IMR-90 (cell line): ENCODE data around the gene LTBP1. TPM values are rescaled to one million over a fixed set of nuclear protein-coding genes. Genes with fewer than 3 reads are reported as not detected.
A peak's percentile ranks its signal among the peaks of the same experiment; 100 is the strongest.

Experiments
- ATAC-seq: fragments of 200-7000 bp; cut with Tn5 transposase; 2 replicates; pipeline ENCODE4 v1.9.1; 2020; ENCODE audit warnings: low read depth, mild to moderate bottlenecking, moderate library complexity
- BruUV-seq: library from RNA; stranded (reverse); fragments of 400-500 nt; replicated peaks from 2 replicates; lab custom pipeline; 2021; lab: Mats Ljungman, UMichigan
- CTCF ChIA-PET: fragments of 300-600 bp; formaldehyde crosslinking; extraction: SDS; loops from one replicate; lab custom pipeline; 2021; ENCODE audit warnings: antibody characterized with exemption; lab: Yijun Ruan, JAX
- POLR2A ChIA-PET: fragments of 300-600 bp; sonication (Branson Sonifier 250); formaldehyde crosslinking; loops from one replicate; lab custom pipeline; 2022; ENCODE audit warnings: antibody characterized with exemption; ENCODE audit not compliant: unreplicated experiment; lab: Charles Lee
- DNase-seq: peaks from one replicate; pipeline ENCODE4 v3.0.0; 2013
- H2AFZ ChIP-seq: replicated peaks from 2 replicates; pipeline ENCODE3; 2013; ENCODE audit warnings: low read length, mild to moderate bottlenecking; ENCODE audit not compliant: poor library complexity
- H2AK5ac ChIP-seq: 2 replicates; pipeline ENCODE4 v1.6.1; 2013; ENCODE audit warnings: low read depth, low read length, inconsistent platforms
- H2AK9ac ChIP-seq: replicated peaks from 2 replicates; pipeline ENCODE3; 2013; ENCODE audit warnings: mild to moderate bottlenecking, low read depth, low read length, moderate library complexity; ENCODE audit not compliant: poor library complexity
- H2BK120ac ChIP-seq: 2 replicates; pipeline ENCODE4 v1.6.1; 2013; ENCODE audit warnings: low read depth, low read length, inconsistent platforms
- H2BK15ac ChIP-seq: 3 replicates; pipeline ENCODE4 v1.6.1; 2013; ENCODE audit warnings: low read depth, low read length, inconsistent platforms
- H2BK20ac ChIP-seq: 2 replicates; pipeline ENCODE4 v1.6.1; 2013; ENCODE audit warnings: low read depth, mild to moderate bottlenecking, inconsistent platforms, low read length, moderate library complexity
- H2BK5ac ChIP-seq: 2 replicates; pipeline ENCODE4 v1.6.1; 2013; ENCODE audit warnings: mild to moderate bottlenecking, low read depth, low read length, inconsistent platforms; ENCODE audit not compliant: poor library complexity, severe bottlenecking
- H3K14ac ChIP-seq: replicated peaks from 2 replicates; pipeline ENCODE4 v1.6.1; 2013; ENCODE audit warnings: low read depth, low read length, inconsistent platforms
- H3K18ac ChIP-seq: 2 replicates; pipeline ENCODE4 v1.6.1; 2013; ENCODE audit warnings: low read depth, low read length, control low read depth
- H3K23ac ChIP-seq: 2 replicates; pipeline ENCODE4 v1.6.1; 2013; ENCODE audit warnings: low read depth, low read length, inconsistent platforms
- H3K27ac ChIP-seq: 2 replicates; pipeline ENCODE4 v1.5.1; 2013; ENCODE audit warnings: mild to moderate bottlenecking, control low read depth, low read length; ENCODE audit not compliant: insufficient read depth
- H3K27me3 ChIP-seq: 2 replicates; pipeline ENCODE4 v1.6.1; 2013; ENCODE audit warnings: low read length; ENCODE audit not compliant: control insufficient read depth, insufficient read depth
- H3K36me3 ChIP-seq: 2 replicates; pipeline ENCODE4 v1.6.1; 2013; ENCODE audit warnings: low read length, mixed read lengths; ENCODE audit not compliant: control insufficient read depth, insufficient read depth
- H3K4ac ChIP-seq: 2 replicates; pipeline ENCODE4 v1.6.1; 2013; ENCODE audit warnings: low read depth, low read length, inconsistent platforms
- H3K4me1 ChIP-seq: 2 replicates; pipeline ENCODE4 v1.6.1; 2013; ENCODE audit warnings: low read length, mixed read lengths; ENCODE audit not compliant: control insufficient read depth, insufficient read depth
- H3K4me2 ChIP-seq: 2 replicates; pipeline ENCODE4 v1.6.1; 2013; ENCODE audit warnings: low read depth, mild to moderate bottlenecking, control low read depth, low read length, moderate library complexity
- H3K4me3 ChIP-seq: 2 replicates; pipeline ENCODE4 v1.5.1; 2013; ENCODE audit warnings: low read depth, mild to moderate bottlenecking, control low read depth, low read length, moderate library complexity; ENCODE audit not compliant: insufficient read depth
- H3K56ac ChIP-seq: 2 replicates; pipeline ENCODE4 v1.6.1; 2013; ENCODE audit warnings: low read length, inconsistent platforms; ENCODE audit not compliant: insufficient read depth; ENCODE audit errors: extremely low read depth
- H3K79me1 ChIP-seq, 2 experiments: 2 replicates each; pipeline ENCODE4 v1.6.1; 2013; ENCODE audit warnings: low read length in 2 of 2, inconsistent platforms in 1 of 2, low read depth in 1 of 2
- H3K9ac ChIP-seq: 2 replicates; pipeline ENCODE4 v1.6.1; 2013; ENCODE audit warnings: low read depth, low read length, control low read depth
- H3K9me1 ChIP-seq: 2 replicates; pipeline ENCODE4 v1.6.1; 2013; ENCODE audit warnings: low read length, inconsistent platforms; ENCODE audit not compliant: insufficient read depth
- H3K9me3 ChIP-seq: 2 replicates; pipeline ENCODE4 v1.6.1; 2013; ENCODE audit warnings: low read length; ENCODE audit not compliant: control insufficient read depth, insufficient read depth
- H4K20me1 ChIP-seq: 2 replicates; pipeline ENCODE4 v1.6.1; 2013; ENCODE audit warnings: low read length, inconsistent platforms; ENCODE audit not compliant: insufficient read depth
- H4K5ac ChIP-seq: 2 replicates; pipeline ENCODE4 v1.6.1; 2013; ENCODE audit warnings: mild to moderate bottlenecking, low read depth, low read length, control low read depth
- H4K8ac ChIP-seq, 2 experiments: 2 replicates each; pipeline ENCODE4 v1.6.1; 2013; ENCODE audit warnings: low read depth in 2 of 2, low read length in 2 of 2, control low read depth in 1 of 2, inconsistent platforms in 1 of 2
- H4K91ac ChIP-seq: 2 replicates; pipeline ENCODE4 v1.6.1; 2013; ENCODE audit warnings: low read depth, low read length, inconsistent platforms; ENCODE audit not compliant: insufficient read depth
- BHLHE40 ChIP-seq: fragments of 150-350 bp; IDR thresholded peaks from 2 replicates; pipeline ENCODE4 v1.6.1; 2016; ENCODE audit warnings: mild to moderate bottlenecking, low read depth, low read length
- CEBPB ChIP-seq: IDR thresholded peaks from 2 replicates; pipeline ENCODE4 v1.6.1; 2012; ENCODE audit warnings: low read depth, low read length, improper control_type of control experiment
- CHD1 ChIP-seq: IDR thresholded peaks from 2 replicates; pipeline ENCODE4 v1.6.1; 2012; ENCODE audit warnings: low read depth, low read length, improper control_type of control experiment
- MAZ ChIP-seq: IDR thresholded peaks from 2 replicates; pipeline ENCODE4 v1.6.1; 2012; ENCODE audit warnings: low read depth, mild to moderate bottlenecking, low read length, improper control_type of control experiment, moderate library complexity, borderline replicate concordance
- NFE2L2 ChIP-seq: fragments of 150-350 bp; IDR thresholded peaks from 2 replicates; pipeline ENCODE4 v1.6.1; 2016; ENCODE audit warnings: low read depth, mild to moderate bottlenecking, low read length
- RCOR1 ChIP-seq: IDR thresholded peaks from 2 replicates; pipeline ENCODE4 v1.6.1; 2012; ENCODE audit warnings: mild to moderate bottlenecking, low read length, improper control_type of control experiment; ENCODE audit not compliant: insufficient replicate concordance
- WGBS, 2 experiments: methylation state at CpG; one replicate each; pipeline versions ENCODE4 v1.1.5 to v1.1.7; 2013; ENCODE audit warnings: missing lambda C conversion rate in 2 of 2; ENCODE audit not compliant: insufficient read length in 1 of 2; ENCODE audit errors: extremely low coverage in 2 of 2; 5-methylcytosine and 5-hydroxymethylcytosine counted together
- dilution Hi-C: fragments of 300-500 bp; cut with HindIII; formaldehyde crosslinking; loops from one replicate; pipeline ENCODE4 v1.14.3; 2018; ENCODE audit warnings: low sequenced_read_pairs; ENCODE audit not compliant: unreplicated experiment
- in situ Hi-C: fragments of 300-500 bp; cut with MboI; formaldehyde crosslinking; loops from 3 replicates; pipeline ENCODE4 v1.14.3; 2019; ENCODE audit warnings: low sequenced_read_pairs, inconsistent platforms, mixed read lengths
- intact Hi-C: fragments of 100-400 bp; cut with micrococcal nuclease; formaldehyde crosslinking; loops from 2 replicates; pipeline ENCODE4 v1.10.0; 2022
- polyA plus RNA-seq, 3 experiments: library from polyadenylated mRNA; depleted of rRNA; stranded (reverse); fragments of >200 nt; gene quantifications; 2 replicates each; pipeline ENCODE4 v1.2.3, GENCODE V29; 2012; ENCODE audit warnings: low replicate concordance in 1 of 3
- total RNA-seq: library from RNA; depleted of rRNA; stranded (reverse); fragments of >200 nt; gene quantifications from 2 replicates; pipeline ENCODE4 v1.2.3, GENCODE V29; 2012
- TF ChIP-seq, protein P1 (sequence below): fragments of 150-350 bp; IDR thresholded peaks from 2 replicates; pipeline ENCODE4 v1.6.1; 2016; ENCODE audit warnings: low read depth, mild to moderate bottlenecking, low read length, moderate library complexity, borderline replicate concordance
- TF ChIP-seq, protein P2 (sequence below): fragments of 150-350 bp; IDR thresholded peaks from 2 replicates; pipeline ENCODE4 v1.6.1; 2017; ENCODE audit warnings: mild to moderate bottlenecking, antibody characterized with exemption, low read length, low read depth

LTBP1 gene
- total and polyA plus RNA-seq, 2 of the 4 experiments (the other 2 are of a cell fraction) = 235 to 326 TPM

DNA sequence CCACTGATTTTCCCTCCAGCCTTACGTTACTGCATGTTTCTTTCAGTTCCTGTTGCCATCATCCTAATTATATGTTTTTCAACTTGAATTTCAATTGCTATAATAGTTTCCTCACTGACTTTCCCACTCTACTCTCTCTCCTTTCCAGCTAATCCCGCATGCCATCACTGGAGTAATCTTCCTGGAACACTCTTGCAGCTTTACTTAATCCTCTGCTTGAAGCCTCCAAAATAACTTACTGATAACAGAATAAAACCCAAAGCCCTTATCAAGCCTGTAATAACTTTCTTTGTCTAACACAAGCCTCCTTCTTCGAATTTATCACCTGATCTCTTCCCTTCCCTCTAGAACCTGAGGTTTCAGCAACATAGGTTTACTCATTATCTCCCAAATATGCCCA lies 237.3 kb downstream of the LTBP1 start:
- H3K27ac ChIP-seq = no peak overlapping the region
- no peak overlapping the region for H3K4ac ChIP-seq
- POLR2A ChIA-PET = no interaction called here
- no peaks in the 10 kb centered on the region for H3K9me3 ChIP-seq
- H3K23ac ChIP-seq = no peak overlapping the region
- in situ Hi-C loops = no loop called here
- H2BK15ac ChIP-seq = no peak overlapping the region
- TF ChIP-seq CEBPB = no peak
- TF ChIP-seq RCOR1 = no peak
- TF ChIP-seq BHLHE40 = no peak
- TF ChIP-seq, protein P1, sequence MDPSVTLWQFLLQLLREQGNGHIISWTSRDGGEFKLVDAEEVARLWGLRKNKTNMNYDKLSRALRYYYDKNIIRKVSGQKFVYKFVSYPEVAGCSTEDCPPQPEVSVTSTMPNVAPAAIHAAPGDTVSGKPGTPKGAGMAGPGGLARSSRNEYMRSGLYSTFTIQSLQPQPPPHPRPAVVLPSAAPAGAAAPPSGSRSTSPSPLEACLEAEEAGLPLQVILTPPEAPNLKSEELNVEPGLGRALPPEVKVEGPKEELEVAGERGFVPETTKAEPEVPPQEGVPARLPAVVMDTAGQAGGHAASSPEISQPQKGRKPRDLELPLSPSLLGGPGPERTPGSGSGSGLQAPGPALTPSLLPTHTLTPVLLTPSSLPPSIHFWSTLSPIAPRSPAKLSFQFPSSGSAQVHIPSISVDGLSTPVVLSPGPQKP = no peak
- TF ChIP-seq, protein P2, sequence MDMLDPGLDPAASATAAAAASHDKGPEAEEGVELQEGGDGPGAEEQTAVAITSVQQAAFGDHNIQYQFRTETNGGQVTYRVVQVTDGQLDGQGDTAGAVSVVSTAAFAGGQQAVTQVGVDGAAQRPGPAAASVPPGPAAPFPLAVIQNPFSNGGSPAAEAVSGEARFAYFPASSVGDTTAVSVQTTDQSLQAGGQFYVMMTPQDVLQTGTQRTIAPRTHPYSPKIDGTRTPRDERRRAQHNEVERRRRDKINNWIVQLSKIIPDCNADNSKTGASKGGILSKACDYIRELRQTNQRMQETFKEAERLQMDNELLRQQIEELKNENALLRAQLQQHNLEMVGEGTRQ = no peak
- TF ChIP-seq CHD1 = no peak
- TF ChIP-seq MAZ = no peak
- no peak for TF ChIP-seq NFE2L2
- H3K14ac ChIP-seq = no peak overlapping the region
- H3K56ac ChIP-seq = no peak overlapping the region
- H3K9me1 ChIP-seq = peaks cover 11% of the 10 kb centered on the region
- H3K4me2 ChIP-seq = no peak overlapping the region
- no TSS peak for BruUV-seq
- H2AK5ac ChIP-seq = no peak overlapping the region
- H2BK5ac ChIP-seq = no peak overlapping the region
- no peak overlapping the region for H4K91ac ChIP-seq
- 89% methylated on average over 3 of the region's 3 CpGs; no CpG with 5 or more reads in 1 of the 2 experiments for WGBS, 2 experiments
- H4K5ac ChIP-seq = no peak overlapping the region
- DNase-seq = no peak
- H3K4me3 ChIP-seq = no peak overlapping the region
- peaks cover 64 to 72% of the 10 kb centered on the region in 2 experiments for H3K79me1 ChIP-seq
- H2AFZ ChIP-seq = no peak overlapping the region
- no peak overlapping the region for H2AK9ac ChIP-seq
- peaks cover 37% of the 10 kb centered on the region for H3K36me3 ChIP-seq
- no peak for ATAC-seq
- peaks cover 4% of the 10 kb centered on the region for H3K4me1 ChIP-seq
- H4K8ac ChIP-seq = peak overlapping the region in 1 of 2 experiments; percentile 51; a peak in 1 of 4 replicates
- dilution Hi-C loops = no loop called here
- intact Hi-C loops = no loop called here
- CTCF ChIA-PET = no interaction called here
- H2BK120ac ChIP-seq = no peak overlapping the region
- no peak overlapping the region for H3K9ac ChIP-seq
- no peak overlapping the region for H2BK20ac ChIP-seq
- no peaks in the 10 kb centered on the region for H3K27me3 ChIP-seq
- no peak overlapping the region for H3K18ac ChIP-seq
- peaks cover 10% of the 10 kb centered on the region; the same call in 1 of the 2 replicates for H4K20me1 ChIP-seq
